ENCODE results near the gene NINL.

Gene NINL

DNA sequence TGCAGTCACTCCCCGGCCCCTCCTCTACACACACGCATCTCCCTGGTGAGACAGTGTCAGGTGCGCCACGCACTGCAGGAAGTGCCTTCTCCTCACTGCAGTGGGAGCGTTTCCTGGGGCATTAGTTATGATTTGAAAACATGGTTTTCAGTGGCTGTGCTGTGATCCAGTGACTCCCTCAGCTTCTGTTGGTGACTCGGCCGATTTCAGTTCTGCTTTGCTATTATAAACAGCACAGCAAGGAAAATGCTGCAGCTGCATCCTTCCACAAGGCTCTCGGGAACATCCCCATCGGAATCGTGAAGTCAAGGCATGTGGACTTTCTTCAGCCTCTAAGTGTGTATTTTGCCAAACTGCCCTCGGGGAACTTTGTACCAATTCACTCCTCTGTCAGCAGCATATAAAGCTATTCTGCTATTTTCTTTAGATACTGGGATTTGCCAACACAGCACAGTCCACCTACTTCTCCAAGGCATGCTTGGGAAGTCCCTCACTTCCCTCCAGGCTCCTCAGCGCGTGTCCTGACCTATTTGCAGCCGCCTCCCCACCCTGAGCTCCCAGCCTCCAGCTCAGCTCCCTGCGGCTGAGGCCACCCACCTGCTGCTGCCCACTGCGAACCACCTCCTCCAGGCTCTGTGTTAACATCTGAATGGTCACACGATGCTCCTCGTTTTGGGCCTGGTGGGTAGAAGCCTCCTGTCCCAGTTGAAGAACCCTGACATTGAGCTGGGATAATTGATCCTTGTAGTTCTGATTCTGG is 123.4 kb downstream of the NINL start:
- DNase-seq = no peak

DNA sequence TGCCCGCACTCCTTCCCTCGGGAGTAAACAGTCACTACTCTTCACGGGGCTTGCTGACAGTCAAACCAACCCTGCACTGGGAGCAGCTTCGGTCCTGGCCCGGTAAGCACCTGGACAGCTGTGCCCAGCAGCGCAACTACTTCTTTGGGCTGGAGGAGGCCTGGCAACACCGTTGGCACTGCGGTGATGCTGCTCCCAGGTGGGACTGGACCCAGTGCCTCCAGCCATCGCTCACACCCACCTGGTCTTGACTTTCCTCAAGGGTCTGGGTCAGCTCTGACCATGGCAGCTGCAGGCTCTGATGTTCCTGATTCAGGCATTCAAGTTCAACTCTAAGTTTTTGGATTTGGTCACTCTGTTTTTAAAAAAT is 124.1 kb downstream of the NINL start:
- DNase-seq = no peak

DNA sequence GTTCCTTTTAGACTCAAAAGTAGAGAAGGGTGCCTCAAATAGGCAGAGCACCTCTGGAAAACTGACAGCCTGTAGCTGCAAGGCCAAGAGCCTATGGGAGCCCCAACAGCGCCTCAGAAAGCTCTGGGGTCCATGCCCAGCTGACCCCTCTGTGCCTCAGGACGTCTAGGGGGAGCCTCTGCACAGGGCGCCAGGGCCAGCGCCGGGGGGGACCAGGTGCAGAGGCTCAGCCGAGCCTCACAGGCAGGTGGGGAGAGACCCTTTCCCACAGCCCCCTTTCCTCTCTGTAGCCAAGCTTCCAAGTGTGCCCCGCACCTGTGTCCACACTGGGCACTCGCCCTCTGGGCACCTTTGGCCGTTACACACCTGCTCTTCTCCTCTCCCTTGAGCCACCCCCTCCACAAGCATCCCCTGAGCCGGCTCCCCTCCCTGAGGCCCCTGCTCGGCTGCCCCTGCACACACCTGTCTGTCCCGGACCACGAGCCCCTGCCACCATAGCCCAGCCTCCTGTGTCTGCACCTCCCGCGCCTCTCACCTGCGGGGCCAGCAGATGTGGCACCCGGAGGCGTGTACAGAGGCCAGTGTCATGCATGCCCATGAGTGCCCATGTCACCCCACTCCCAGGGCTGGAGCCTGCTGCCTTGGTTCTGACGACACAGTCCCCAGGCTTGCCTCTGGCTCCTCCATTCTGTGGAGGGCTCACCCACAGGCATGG is 124.6 kb downstream of the NINL start:
- DNase-seq = no peak

DNA sequence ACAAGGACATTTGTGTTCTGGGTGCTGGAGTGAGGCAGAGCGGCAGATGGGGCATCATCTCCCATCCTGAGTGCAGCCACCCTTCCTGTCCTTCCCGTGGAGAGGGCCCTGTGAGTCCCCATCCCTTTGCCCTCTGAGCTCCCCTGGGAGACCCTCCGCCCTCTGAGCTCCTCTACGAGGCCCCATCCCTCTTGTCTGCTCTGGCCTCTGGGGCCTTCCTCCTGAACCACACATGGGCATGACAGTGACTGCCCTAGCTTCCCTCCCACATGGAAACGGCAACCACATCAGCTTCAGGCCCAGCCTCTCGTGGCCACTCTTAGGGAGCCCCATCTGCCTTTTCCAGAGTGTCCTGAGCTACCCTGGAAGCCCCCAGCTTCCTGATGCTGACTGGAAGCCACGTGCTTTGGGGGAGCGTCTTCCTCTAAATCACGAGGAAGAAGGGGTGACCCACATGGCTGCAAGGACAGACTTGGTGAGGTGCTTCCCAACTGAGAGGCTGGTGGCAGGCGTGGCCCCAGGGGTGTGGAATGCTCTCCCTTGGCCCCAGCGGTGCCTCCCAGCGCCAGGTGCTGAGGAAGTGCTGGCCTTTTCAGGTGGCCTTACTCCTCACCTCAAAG is 125.3 kb downstream of the NINL start:
- no peak for DNase-seq

DNA sequence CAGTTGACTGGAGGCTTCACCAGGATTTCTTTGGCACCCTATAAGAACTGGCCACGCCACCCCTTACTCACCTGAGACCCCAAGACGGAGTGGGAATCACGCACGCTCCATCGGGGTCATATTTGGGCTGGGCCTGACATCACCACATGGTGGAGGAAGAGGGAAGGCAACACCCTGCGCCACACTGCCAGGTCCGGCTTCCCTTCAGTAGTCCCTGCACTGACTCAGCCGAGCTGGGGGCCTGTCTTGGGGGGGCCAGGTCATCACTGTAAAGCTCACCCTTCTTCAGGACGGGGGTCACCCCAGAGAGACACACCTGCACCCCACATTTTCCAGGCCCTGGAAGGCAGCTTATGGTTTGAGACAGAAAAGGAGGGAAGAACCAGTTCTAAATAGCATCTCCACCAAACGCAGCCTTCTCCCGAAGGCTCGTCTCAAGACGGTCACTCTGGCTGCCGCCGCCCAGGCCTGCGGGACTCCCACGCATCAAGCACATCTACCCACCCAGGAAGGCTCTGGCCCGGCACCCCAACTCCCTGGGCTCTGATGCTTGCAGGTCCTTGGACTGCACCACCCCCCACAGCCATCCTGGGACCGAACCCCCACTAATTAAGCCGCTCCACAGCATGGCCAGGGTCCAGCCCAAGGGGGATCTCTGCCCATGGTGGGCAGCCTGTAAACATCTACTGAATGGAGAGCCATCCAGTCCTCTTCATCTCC is 126.1 kb downstream of the NINL start:
- DNase-seq = no peak

DNA sequence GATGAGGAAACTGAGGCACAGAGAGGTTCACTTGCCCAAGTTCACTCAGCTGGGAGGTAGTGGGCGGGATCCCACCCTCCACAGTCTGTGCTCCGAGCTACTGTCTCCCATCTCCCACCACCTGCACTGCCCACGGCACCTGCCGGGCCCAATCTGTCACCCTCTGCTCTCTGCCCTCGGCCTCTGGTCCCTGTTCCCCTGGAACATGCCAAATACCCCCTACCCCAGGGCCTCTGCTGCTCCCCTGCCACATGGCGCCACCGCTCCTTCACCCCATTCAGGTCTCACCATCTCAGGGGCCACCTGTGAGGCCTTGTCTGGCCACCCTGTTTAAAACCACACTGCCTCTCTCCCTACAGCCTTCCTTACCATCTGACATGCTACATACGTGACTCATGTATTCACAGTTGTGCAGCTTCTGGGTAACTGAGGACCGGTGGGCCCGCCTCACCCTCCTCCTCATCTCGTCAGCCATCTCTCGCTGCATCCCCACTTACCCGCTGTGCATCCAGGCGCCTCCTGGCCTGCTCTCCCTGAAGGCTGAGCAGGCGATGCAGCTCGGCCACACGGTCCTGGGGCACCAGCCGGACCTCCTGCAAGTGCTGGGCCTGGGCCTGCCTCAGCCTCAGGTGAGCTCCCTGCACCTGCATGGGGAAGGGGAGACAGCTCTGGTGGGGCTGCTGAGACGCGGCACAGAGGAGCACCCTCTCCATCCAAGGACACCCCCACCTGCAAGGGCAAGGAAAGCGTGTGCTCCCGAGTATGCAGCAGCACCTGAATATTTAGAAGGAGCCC is 127.2 kb downstream of the NINL start:
- no peak for DNase-seq

DNA sequence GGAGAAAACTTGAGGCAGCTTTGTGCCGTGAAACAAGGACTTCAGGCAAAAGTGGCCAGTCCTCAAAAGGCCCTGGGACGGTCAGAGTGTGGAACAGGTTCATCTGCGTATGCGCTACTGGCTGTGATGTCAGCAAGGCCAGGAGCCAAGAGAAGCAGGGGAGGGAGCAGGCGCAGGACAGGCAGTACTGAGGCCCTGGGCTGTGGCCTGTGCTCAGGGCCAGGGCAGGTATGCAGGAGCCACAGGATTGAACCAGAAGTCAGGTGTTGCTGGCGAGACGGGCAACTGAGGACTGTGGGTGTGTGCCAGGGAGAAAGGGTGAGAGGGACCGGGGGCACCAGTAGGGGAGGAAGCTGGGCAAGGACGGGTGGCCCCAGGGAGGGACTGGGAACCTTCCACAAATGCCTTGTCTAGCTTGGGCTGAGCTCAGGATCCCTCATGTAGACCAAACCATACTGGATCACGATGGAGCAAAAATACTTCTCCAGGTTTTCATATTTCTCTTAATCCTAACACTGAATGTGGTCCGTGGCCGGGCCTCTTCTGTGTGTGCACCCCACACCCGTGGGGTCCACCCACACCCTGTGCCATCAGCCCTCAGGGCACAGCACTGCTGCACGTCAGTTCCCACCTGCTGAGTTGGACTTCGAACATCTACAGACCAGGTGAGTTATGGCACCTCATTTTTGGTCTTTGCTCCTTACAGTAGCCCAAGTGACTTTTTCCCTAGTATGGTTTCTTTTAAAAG is 131.0 kb downstream of the NINL start:
- DNase-seq = no peak

DNA sequence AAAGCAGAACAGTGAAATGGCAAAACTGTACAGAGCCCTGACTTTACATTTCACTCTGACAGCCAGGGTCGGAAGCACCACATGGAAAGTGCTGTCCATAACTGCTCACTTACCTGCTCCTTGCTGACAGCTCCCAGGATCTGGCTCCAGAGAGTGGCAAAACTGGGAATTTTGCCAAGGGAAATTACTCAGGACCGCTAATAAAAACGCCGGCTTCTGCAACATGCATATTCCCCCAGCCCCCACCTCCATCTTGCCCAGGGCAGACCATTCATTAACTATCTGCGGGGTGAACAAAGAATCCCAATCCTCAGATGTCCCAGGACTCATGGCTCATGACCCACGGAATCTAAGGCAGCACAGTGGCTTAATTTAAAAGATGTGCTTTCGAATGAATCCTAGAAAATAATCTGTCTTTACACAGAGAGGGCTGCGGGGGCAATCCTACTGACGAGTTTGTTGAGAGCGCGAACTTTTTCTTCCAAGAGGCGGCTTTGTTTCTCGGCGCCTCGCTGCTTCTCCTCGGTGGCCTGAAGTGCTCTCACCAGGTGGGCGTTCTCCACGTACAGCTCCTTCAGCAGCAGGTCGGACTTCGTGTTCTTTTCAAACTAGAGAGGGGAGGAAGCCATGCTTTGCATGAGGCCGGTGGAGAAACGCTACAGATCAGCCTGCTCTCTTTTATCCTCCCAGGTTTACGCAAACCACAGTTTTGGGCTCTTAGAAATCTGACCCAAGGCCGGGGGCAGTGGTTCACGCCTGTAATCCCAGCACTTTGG is 132.1 kb downstream of the NINL start:
- DNase-seq = no peak

DNA sequence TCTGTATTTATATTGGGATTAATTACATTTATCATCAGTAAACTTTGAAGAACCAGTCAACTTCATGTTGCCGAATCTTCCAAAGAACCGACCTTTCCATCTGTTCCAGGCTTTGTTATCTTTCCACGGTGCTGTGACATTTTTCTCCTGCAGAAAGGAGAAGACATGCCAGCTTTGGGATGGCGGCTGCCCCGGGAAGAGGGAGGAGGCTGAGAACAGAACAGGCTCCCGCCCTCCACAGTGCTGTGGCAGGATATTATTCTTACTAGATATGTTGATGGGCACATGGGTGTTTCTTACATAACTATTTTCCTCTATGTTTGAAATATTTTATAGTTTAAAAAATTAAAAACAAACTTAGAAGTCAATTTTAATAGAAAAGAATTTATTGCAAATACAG is 133.0 kb downstream of the NINL start:
- no peak for DNase-seq

DNA sequence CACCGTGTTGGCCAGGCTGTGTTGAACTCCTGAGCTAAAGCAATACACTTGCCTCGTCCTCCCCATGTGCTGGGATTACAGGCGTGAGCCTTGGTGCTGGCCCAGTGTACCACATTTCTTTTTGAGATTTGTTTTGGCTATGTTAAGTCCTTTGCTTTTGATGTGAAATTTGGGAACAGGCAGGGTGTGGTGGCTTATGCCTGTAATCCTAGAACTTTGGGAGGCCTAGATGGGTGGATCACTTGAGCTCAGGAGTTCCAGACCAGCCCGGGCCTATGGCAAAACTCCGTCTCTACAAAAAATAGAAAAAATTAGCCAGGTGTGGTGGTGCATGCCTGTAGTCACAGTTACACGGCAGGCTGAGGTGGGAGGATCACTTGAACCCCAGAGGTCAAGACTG is 137.7 kb downstream of the NINL start:
- DNase-seq = no peak

DNA sequence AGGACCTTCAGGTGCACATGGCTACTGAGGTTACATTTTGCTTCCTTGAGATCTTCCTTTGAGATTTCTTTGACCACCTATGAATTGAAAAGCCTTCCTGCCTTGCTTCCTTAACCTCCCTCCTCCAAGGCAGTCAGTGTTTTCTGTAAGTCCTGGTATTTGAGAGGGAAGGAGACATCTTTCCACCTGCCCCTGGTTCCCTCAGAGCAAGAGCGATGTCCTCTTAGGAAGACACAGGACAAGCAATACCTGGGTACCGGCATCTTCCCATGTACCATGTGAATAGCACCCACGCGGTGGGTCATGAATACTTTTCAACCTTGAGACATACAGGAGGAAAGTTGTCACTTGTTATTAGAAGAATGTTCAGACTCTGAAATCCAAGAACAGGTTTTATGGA is 140.8 kb downstream of the NINL start:
- no peak for DNase-seq

DNA sequence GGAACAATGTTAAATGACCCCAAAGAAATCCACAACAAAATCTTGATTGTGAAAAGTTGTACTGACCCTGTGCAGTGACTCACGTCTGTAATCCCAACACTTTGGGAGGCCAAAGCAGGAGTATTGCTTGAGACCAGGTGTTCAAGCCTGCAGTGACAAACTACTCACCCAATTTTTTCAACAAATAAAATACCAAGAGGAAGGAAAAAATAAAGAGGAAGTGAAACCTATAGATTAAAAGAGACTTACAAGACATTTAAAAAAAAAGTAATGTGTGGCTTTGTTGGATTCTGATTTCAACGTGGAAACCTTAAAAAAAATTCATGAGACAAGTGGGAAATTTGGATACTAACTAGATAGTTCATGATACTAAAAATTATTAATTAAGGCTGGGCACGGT is 146.0 kb downstream of the NINL start:
- DNase-seq = no peak

DNA sequence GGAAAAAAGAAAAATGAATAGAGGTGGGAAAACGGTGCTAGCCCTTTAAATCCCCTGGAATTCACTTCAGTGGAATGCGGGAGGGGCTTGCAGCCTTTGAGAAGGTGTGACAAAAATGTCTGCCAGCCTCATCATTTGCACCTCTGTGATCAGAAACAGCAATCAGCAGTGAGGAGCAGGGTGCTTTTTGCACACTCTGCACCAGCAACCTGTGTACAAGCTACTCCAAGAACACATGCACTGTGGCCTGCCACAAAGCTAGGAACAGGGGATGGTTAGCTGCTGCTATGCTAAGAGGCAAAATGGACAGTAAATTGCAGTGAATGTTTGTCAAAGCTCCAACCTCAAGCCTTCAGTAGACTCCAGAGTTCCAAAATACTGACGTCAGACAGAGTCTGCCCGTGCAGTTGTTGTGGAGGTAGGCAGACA is 148.2 kb downstream of the NINL start:
- no peak for DNase-seq

DNA sequence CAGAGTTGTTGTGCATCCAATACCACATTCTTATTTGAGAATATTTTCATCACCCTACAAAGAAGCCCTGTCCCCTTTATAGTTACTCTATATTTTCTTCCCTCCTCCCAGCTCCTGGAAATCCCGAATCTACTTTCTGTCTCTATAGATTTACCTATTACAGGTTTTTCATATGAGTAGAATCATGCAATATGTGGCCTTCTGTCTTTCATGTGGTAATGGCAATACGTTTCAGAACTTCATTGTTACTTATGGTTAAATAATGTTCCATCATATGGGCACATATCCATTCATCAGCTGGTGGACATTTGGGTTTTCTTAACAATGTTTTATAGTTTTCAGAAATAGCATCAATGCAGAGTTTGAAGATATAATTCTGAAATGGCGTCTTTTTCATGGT is 160.8 kb downstream of the NINL start:
- no peak for DNase-seq

DNA sequence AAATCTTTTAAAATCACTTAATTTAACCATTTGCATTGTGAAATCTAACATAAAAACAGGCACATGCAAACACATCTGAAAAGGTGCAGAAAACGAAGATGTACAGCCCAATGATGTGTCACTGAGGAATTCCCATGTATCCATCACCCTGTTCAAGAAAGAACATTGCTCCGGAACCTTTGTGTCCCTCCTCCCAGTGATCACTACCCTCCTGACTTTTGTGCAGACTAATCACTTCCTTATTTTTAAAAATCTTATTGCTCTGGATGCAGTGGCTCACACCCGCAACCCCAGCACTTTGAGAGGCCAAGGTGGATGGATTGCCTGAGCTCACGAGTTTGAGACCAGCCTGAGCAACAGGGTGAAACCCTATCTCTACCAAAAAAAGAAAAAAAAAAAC is 163.3 kb downstream of the NINL start:
- DNase-seq = no peak

DNA sequence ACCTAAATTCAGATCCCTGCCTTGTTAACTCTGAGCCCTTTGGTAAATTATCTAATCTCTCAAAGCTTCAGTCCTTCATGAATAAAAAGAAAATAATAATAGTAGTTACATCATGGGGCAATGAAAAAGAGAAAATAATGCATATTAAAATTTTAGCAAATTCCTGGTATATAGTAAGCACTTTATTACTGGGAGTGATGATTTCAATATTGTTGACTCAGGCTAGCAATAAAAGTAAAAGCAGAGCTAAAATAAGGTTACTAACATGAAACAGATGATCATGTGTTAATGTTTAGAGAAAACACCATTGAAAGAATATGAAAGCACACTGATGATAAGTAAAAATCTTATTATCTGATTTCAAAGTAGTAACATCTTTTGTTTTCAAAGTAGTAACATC is 164.2 kb downstream of the NINL start:
- no peak for DNase-seq

DNA sequence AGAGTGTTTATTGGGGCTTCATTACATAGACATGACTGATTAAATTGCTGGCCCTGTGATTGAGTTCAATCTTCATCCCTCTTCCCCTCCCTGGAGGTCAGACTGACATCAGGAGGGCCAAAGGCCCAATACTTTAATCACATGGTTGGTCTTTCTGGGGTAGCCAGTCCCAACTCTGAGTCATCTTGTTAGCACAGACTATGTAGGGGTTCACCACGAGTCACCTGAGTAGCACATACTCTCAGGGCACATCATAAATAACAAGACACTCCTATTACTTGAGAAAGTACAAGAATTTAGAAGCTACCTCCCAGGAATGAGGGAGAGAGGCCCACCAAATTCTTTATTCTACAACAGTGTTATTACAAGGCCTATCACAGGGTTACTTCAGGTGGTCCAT is 166.6 kb downstream of the NINL start:
- DNase-seq = no peak

DNA sequence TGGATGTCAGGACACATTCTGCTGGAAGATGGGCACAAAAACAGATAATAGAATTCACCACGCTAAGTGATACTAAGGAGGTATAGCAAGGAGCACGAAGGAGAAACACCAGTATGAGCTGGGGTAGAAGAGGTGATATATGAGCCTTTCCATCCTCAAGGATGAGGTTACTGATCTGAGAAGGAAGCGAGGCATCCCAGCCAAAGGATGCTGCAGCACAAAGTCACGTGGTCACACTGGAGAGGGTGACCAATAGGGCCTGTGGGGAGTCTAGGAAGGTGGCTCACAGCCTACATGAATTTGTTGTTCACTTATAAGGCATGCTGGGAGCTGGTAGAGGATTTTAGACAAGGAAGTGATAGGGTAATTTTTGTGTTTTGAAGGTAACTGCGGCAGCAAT is 176.4 kb downstream of the NINL start:
- no peak for DNase-seq

DNA sequence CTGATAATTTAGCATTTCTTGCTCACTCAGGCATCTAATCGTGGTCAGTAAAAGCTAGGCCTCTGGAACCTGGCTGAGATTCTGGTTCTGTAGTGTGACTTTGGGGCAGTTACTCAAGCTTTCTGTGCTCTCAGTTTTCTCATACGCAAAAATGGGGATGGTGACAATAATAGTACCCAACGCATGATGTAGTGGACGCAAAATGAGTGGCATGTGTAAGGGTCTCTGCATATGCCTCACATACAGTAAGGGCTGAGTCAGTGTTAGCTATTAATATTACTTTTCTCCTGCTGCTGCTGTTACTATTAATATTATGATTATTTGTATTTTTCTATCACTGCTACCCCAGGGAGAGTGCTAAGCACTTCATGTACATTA is 177.2 kb downstream of the NINL start:
- no peak for DNase-seq

DNA sequence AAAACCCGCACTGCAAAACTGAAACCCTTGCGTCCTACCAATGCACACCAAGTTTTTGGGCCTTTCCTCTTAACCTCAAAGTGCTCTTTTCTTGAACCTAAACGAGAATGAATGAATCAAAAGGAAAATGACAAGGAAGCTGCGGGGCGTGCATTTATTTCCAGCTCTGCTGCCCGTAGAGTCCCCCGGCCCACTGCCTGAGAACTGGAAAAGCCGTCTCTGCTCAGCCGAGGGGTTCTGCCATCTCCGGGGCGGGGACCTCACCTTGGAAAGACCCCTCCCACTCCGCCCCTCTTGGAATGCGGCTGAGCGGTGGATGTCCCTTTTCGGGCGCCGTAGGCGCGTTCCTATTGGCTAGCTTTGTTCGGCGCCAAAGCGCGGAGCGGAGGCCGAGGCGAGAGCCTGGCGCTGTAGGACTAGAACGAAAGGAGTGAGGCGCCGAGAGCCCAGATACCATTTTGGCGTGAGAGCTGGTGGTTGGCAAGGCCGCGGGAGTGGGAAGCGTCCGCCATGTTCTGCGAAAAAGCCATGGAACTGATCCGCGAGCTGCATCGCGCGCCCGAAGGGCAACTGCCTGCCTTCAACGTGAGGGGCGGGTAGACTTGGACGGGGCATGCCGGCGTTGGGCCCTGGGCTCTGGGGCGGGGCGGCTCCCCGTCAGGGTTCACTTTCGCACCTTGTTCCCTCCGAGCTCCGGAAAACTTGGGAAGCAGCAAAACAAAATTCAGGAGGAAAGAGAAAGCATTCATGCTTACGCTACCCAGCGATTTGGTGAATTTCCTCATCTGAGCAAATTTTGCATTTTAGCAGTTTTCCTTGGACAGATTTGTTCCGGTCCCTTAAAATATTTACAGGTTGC is 177.8 kb downstream of the NINL start, which contains the start of gene GINS1:
Gene GINS1, plus strand, starts transcription at position 363 of the 859 bp plus-strand sequence. Its CDS starts 148 bp downstream, at position 511.
- DNase-seq = peak; percentile 52
